A549 treated with AZD2906 at 1 μM for 4 hours (cell line): ENCODE results near the gene CD300E. TPM values are rescaled to one million over a fixed set of nuclear protein-coding genes. Genes with fewer than 3 reads are reported as not detected.

ENCODE experiments used
- total RNA-seq: library from RNA; stranded (reverse); fragments of 200-300 nt; extraction: Qiagen RNA extraction; gene quantifications from 5 replicates; pipeline ENCODE4 v1.2.3, GENCODE V29; 2022

The CD300E gene, protein sequence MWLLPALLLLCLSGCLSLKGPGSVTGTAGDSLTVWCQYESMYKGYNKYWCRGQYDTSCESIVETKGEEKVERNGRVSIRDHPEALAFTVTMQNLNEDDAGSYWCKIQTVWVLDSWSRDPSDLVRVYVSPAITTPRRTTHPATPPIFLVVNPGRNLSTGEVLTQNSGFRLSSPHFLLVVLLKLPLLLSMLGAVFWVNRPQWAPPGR
- not detected in 5 replicates for total RNA-seq

DNA sequence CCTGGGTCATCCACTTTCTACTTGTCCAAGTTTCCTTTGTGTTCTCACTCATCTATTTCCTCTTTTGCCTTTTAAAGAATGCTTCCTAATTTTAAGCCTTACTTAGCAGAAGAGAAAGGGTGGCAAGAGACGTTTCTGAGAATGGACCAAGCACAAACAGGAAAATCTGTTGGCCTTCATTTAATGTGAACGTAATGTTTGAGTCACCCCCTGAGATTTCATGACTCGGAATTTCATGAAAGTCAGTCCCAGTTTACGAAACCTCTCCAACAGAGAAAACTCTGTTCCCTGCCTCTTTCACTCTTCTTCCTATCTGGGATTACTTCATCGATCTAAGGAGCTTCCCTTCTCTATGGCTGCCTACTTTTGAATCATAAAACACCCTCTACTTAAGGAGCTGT is at the start of gene CD300E:
CD300E (minus strand) TSS at position 46 of the 401 bp plus-strand sequence. CDS start 117 bp downstream, outside the sequence.

GRCh38 chr17:74592087-74592990 is 31.2 kb downstream of the CD300E start, which contains the start of gene CD300LD:
Gene CD300LD, minus strand, starts transcription at chr17:74592283. Its CDS starts 81 bp downstream, at chr17:74592202.

DNA sequence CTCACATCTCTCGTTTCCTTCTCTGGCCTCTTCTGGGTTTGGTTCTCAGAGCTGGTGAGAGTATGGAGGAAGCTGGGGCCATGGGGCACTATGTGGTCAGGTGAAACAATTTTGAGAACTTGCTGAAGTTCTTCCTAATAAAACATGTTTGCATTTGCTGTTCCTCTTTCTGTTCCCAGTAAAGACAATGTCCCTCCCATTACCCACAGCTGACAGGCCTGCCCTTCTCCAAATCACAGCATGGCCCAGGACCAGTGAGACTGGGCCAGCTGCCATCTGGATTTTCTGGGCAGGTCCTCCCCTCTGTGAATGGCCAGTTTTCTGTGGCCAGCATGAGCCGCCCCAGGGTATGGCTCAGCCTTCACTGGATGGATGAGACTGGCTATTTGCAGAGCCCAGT is 56.1 kb downstream of the CD300E start, which contains the start of gene CD300H:
CD300H (minus strand) TSS at position 113 of the 400 bp plus-strand sequence.

Other genes with a start within 250 kb of the CD300E start
- gene GPRC5C, start 191.7 kb downstream of the CD300E start, total RNA-seq = 45.9 to 65.0 TPM (median 59.4 TPM) in 5 replicates
- gene CD300A, start 157.1 kb downstream of the CD300E start, total RNA-seq = 0.06 TPM in 1 of 5 replicates, not detected in the others
- 0.05 to 0.14 TPM (median 0.05 TPM) in 4 of 5 replicates, not detected in the other for gene CD300LB, start 92.3 kb downstream of the CD300E start, total RNA-seq
- gene CD300C, start 77.6 kb downstream of the CD300E start, total RNA-seq = 0.31 to 0.51 TPM (median 0.41 TPM) in 5 replicates
- 0.12 to 0.72 TPM (median 0.43 TPM) in 4 of 5 replicates, not detected in the other for gene CD300H, start 56.2 kb downstream of the CD300E start, total RNA-seq
- gene CD300LD, start 31.5 kb downstream of the CD300E start, total RNA-seq = not detected in 5 replicates
- not detected in 5 replicates for gene CD300LF, start 89.2 kb upstream of the CD300E start, total RNA-seq
- gene RAB37, start 113.5 kb upstream of the CD300E start, total RNA-seq = 0.87 to 1.4 TPM (median 1.2 TPM) in 5 replicates
- gene NHERF1, start 124.9 kb upstream of the CD300E start, total RNA-seq = 35.6 to 44.7 TPM (median 41.4 TPM) in 5 replicates
- 48.3 to 56.2 TPM (median 54.1 TPM) in 5 replicates for gene NAT9, start 152.6 kb upstream of the CD300E start, total RNA-seq
- gene GRIN2C, start 236.1 kb upstream of the CD300E start, total RNA-seq = 0.11 to 0.43 TPM (median 0.23 TPM) in 5 replicates
- 51.5 to 73.4 TPM (median 61.4 TPM) in 5 replicates for gene FDXR, start 249.3 kb upstream of the CD300E start, total RNA-seq